ENCODE data around the gene POU4F2. TPM values are rescaled to one million over a fixed set of nuclear protein-coding genes. Genes with fewer than 3 reads are reported as not detected.

The POU4F2 gene
- total RNA-seq = not detected

- DNase-seq (ENCODE audit: low spot score) = no peak
- ATAC-seq = peak; percentile 20
These were observed at the start of gene POU4F2 for GRCh38 chr4:146638786-146639505. Gene POU4F2 (plus strand): TSS chr4:146638893. CDS start chr4:146639141, 248 bp downstream.

- no peak for ATAC-seq
- no peak for DNase-seq (ENCODE audit: low spot score)
These were observed 47.9 kb upstream of the POU4F2 start for GRCh38 chr4:146590801-146591200.

- ATAC-seq (no peak), DNase-seq (ENCODE audit: low spot score) (no peak)
These were observed 46.7 kb upstream of the POU4F2 start for GRCh38 chr4:146592019-146592418.

GRCh38 chr4:146632770-146633470 is 5.8 kb upstream of the POU4F2 start:
- DNase-seq (ENCODE audit: low spot score) = no peak
- ATAC-seq = no peak

GRCh38 chr4:146633471-146633800 is 5.3 kb upstream of the POU4F2 start:
- DNase-seq (ENCODE audit: low spot score) = no peak

GRCh38 chr4:146634825-146635224 is 3.9 kb upstream of the POU4F2 start:
- no peak for ATAC-seq
- no peak for DNase-seq (ENCODE audit: low spot score)

More at GRCh38 chr4:146633471-146633800, 5.3 kb upstream of the POU4F2 start:
- ATAC-seq = no peak

GRCh38 chr4:146637621-146638332 is 916 bp upstream of the POU4F2 start:
- no peak for DNase-seq (ENCODE audit: low spot score)
- ATAC-seq = no peak

- DNase-seq (ENCODE audit: low spot score) = no peak
- no peak for ATAC-seq
These were observed 334 bp upstream of the POU4F2 start for GRCh38 chr4:146638333-146638785.

GRCh38 chr4:146639506-146639932 is 826 bp downstream of the POU4F2 start:
- DNase-seq (ENCODE audit: low spot score) = no peak
- no peak for ATAC-seq

GRCh38 chr4:146640021-146640464 is 1.4 kb downstream of the POU4F2 start:
- no peak for DNase-seq (ENCODE audit: low spot score)
- ATAC-seq = no peak

- DNase-seq (ENCODE audit: low spot score) = no peak
- ATAC-seq = no peak
These were observed 1.9 kb downstream of the POU4F2 start for GRCh38 chr4:146640465-146641061.

- ATAC-seq (no peak), DNase-seq (ENCODE audit: low spot score) (no peak)
These were observed 3.1 kb downstream of the POU4F2 start for GRCh38 chr4:146641762-146642161.

- no peak for DNase-seq (ENCODE audit: low spot score)
- peak; percentile 75 for ATAC-seq
These were observed 5.2 kb downstream of the POU4F2 start for GRCh38 chr4:146643812-146644401.

- ATAC-seq (no peak), DNase-seq (ENCODE audit: low spot score) (no peak)
These were observed 7.2 kb downstream of the POU4F2 start for GRCh38 chr4:146645921-146646320.

- no peak for ATAC-seq
- no peak for DNase-seq (ENCODE audit: low spot score)
These were observed 8.1 kb downstream of the POU4F2 start for GRCh38 chr4:146646593-146647325.

- ATAC-seq (no peak), DNase-seq (ENCODE audit: low spot score) (no peak)
These were observed 9.1 kb downstream of the POU4F2 start for GRCh38 chr4:146647615-146648460.

GRCh38 chr4:146648461-146648783 is 9.7 kb downstream of the POU4F2 start:
- DNase-seq (ENCODE audit: low spot score) (no peak), ATAC-seq (no peak)

GRCh38 chr4:146649232-146649631 is 10.5 kb downstream of the POU4F2 start:
- DNase-seq (ENCODE audit: low spot score) (no peak), ATAC-seq (no peak)

- DNase-seq (ENCODE audit: low spot score) = no peak
- ATAC-seq = no peak
These were observed 11.3 kb downstream of the POU4F2 start for GRCh38 chr4:146650034-146650433.

All from left lobe of liver (tissue), 2 donors.